Middle frontal gyrus (tissue), 1 donor: ENCODE results near the gene CHST6.
A peak's percentile ranks its signal among the peaks of the same experiment; 100 is the strongest.
"Not testable (repeated sequence)": the region's sequence is repeated elsewhere in the genome, so short reads cannot be mapped to it uniquely, and the experiment has no call there.

Source experiments
- DNase-seq: peaks from one replicate; pipeline ENCODE4 v3.0.0-alpha.2; 2015; ENCODE audit warnings: low spot score; ENCODE audit errors: extremely low spot score

CHST6 gene

DNA sequence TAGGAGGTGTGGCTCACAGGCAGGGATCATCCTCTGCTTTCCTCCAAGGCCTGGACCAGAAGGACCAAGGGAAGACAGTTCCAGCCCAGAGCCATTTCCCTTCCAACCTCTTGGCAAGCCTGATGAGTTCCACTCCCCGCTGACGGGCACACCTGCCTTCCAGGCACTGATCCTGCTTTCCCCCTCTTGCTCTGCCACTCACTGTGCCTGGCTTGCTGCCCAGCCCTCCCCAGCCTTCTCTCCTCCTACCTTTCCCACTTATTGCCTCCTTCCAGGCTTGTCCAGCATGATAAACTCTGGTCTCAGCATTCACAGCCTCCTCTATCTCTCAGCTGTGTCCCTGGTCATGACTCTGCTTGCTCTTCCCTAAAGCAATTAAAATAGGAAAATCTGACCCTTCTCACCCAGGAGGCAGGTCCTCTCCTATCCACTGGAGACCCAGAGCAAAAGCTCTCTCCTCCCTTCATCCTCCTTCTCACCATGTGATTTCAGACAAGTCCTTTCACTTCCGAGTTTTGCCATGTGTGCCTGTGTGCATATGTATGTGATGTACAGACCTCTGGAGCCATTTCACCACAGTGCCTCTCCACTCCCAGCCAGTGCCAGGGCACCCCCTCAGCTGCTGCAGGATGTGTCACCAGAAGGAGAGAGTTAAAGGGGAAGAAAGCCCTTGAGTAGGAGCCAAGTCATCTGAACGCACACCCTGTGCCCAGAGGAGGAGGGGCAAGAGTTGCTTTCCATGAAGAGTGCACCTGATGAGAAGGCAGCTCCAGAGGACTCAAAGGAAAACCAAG, 17.4 kb downstream of the CHST6 start:
- DNase-seq, result no peak

DNA sequence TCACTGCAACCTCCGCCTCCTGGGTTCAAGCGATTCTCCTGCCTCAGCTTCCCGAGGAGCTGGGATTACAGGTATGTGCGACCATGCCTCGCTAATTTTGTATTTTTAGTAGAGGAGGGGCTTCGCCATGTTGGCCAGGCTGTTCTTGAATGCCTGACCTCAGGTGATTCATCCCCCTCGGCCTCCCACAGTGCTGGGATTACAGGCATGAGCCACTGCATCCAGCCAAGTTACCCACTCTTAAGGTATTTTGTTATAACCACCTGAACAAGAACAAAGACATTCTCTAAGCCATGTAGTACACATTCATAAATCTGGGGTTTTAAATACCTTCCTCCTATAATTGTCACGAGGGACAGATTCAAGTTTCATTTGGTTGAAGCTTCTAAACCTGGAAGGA, 18.4 kb downstream of the CHST6 start:
- no peak for DNase-seq

DNA sequence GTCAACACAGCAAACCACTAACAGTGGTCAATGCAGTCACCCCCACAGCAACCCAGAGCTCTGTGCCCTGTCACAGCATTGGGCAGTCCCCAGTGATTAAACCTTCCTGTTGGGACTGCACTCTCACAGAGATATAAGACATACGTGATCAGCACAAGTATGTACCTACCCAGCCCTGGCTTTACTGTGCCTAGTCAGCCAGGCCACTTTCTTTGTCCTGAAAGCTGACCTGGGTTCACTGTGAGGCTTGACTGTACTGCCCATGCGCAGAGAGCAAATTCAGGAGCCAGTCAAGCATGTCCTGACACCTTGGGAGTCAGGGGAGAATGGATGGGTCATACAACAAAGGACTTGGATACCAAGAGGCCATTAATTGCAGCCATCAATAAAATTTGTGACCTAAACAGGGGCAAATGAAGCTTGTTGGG, 19.8 kb downstream of the CHST6 start:
- DNase-seq, result no peak

DNA sequence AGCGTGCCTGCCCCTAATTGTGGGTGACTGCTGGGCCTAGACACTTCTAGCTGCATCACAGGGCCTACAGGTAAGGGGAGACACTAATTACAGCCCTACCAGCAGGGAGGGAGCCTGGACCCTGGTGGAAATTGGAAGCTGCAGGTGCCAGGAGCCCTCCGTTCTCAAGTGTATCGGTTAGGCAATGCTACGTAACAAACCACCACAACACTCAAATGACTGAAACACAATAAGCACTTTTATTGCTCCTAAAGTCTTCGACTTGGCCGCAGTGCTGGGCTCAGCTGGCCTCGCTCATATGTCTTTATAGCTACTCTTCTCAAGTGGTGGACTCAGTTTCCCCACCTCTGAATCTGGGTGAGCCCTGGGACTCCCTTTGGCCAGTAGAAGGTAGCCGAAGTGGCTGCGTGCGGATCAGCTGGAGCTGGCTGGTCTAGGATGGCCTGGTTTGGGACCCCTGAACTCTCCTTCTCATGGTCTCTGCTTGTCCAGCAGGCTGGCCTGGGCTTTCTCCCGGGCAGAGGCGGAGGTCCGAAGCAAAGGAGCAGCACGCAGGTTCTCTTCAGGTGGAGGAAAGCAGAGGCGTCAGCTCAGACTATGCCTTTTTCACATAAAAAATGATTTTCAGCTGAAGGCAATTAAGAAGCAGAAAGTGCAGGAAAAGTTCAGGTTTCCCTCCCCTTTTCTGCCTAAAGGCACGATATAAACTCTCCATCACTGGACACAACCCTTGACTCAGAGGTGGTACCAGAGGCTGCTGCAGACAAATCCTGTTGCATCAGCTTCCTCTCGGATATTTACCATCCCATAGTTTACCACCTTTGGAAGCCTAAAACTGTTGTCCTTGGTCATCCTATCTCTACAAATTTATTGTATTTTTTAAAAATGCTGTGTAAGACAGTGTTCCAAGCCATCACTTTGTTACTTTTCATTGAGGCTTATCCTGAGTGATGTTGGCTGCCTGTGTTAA, 22.0 kb downstream of the CHST6 start:
- no peak for DNase-seq

DNA sequence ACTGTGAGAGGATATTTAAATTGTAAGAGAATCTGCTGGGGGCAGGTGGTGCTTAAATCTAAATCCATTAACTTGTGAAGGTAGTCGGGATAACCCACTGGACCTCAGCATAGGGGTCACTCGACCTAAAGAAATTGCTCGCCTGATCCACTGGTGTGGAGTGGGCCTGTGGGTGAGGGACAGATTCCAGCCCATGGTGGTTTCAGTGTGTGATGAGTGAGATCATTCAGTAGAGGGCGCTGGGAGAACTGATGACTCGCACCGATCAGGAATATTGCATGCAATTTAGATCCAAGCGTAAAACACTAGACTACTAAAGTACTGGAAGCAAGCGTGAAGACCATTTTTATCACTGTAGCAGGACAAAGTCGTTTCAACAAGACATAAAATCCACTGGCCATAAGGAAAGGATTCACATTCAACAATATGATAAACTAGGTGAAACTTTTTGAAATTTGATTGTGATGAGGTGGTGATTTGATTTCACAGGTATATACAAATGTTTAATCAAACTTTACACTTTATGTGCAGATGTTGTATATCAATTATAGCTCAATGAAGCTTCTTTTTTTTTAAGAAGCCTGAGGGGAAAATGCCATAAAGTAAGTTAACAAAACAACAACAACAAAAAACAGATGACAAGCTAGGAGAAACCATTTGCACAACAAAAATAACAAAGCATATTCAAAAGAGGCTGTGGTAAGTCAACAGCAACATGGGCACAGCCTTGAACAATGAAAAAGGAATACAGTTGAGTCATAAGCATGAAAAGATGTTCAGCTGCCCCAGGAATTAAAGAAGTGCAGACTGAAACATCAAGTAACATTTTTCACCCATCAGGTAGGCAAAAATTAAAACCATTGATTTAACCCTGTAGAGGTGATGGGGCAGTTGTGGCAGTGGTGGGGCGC, 23.3 kb downstream of the CHST6 start:
- DNase-seq, result peak; percentile 58

DNA sequence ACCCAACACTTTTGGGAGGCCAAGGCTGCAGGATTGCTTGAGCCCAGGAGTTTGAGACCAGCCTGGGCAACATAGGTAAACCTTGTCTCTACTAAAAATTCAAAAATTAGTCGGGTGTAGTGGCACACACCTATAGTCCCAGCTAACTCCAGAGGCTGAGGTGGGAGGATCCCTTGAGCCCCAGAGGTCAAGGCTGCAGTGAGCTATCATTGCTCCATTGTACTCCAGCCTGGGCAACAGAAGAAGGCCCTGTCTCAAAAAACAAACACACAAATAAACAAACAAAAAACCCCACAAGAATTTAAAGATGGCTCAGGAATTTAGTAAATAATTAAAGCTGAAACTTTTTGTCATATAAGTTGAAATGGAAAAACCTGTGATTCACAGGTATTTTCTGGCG, 28.5 kb downstream of the CHST6 start:
- DNase-seq, result no peak

DNA sequence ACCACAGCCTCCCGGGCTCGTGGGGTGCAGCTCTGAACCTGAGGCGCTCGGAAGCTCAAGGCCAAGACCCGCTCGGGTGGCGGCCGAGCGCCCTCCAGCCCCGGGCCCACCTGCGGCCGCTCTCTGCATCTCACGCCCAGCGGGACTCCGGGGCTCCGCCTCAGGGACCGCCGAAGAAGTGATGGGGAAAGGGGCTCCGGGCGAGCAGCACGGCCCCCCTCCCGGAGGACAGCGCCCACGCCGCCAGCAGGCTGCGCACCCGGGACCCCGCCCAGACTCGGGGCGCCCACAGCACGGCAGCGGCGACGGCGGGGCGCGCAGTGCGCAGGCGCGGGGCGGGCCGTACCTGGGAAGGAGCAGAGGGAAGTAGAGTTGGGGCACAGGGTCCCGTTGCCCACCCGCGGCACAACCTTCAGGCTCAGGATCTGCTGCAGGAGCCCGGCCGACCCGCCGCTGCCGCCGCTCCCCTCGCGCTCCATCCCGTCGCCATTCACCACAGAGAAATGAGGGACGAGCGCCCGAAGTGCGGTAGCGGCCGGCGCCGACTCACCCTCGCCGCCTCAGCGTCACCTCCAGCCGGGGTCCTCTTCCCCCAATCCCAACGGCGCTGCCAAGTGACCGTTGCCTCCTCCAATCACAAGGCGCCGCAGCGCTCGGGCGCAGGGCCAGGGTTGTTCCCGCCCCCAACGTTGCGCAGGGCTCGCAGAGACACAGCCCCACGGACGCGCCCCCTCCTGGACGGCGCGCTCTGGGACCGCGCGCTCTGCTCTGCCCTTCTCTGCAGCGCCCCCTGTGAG, 30.9 kb downstream of the CHST6 start, which contains the start of gene TMEM170A:
TMEM170A (minus strand) TSS at position 568 of the 797 bp plus-strand sequence; CDS start at position 479, 89 bp downstream.
- peak; percentile 99 for DNase-seq

DNA sequence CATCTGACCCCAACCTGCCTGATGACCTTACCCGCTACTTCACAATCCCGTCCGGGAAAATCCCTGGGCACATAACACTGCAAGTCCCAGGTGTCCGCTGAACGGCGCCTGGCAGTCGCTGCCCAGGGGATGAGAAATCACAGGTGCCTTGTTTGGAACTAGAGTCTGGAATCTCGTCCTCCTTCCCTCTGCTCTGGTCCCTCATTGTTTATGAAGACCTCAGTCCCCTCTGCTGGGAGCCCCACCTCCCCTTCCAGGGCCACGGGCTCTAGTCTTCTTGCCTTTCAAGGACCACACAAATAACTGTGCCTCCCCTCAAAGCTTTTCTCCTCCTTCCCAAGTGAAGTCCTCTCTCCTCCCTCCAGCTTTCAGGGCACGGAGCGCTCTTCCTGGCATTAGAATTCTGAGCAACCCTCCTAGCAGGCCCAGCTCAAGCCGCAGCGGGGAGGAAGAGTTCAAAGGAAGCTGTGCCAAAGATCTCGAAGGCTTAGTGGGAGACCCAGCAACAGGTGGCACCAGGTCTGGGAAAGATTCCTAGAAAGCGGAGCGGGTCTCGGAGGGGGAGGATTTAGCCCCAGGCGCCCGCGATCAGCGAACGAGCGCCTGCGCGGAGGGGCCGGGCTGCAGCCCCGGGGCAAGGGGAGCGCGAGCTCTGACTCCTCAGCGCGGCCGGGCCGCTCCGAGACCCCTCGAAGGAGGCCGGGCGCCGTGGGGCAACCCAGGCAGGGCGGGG, 31.7 kb downstream of the CHST6 start:
- not testable (repeated sequence) for DNase-seq

DNA sequence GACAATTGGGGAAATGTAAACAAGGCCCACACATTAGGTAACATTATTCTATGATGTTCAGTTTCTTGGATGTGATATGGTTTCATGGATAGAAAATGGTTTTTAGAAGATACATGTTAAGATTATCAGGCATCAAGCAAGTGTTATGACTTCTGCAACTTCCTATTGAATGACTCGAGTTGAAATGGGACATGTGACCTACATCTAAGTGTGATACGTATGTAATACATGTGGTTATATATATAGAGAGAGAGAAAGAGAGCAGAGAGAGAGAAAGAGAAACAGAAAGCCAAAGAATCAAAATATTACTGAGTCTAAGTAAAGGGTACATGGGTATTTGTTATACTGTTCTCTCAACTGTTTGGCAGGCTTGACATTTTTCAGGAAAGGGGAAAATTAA, 32.4 kb downstream of the CHST6 start:
- no peak for DNase-seq

DNA sequence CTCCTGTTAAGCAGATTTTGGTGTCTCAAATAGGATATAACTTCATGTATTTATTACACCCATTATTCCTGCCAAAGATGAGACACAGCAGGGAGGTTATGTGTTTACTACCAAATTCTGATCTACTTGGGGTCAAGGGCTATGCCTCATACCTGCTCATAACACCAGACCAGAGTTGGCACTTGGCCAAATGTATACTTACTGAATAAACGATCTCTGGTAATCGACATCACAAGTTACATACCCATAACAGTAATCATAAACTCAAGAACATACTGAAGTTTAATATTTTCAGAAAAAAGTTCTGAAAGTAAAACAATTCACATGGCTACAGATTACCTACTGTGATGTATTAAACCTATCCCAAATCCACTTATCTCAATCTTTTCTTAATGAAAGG, 33.7 kb downstream of the CHST6 start:
- DNase-seq, result no peak

DNA sequence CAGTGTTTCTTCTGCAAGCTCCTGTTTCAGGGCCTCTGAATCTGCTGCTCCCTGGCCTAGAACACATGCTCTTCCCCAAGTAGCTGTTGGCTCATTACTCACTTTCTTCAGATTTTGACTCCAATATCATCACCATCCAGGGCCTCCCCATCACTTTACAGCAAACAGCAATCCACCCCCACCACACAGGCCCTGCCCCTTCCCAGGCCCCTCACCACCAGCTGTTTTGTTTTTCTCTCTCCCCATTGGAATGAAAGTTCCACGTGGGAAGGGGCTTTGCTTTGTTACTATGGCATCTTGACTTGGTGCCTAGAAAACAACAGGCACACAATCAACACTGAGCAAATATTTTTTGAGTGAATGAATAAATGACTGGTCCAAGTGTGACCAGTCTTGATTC, 34.8 kb downstream of the CHST6 start:
- no peak for DNase-seq

DNA sequence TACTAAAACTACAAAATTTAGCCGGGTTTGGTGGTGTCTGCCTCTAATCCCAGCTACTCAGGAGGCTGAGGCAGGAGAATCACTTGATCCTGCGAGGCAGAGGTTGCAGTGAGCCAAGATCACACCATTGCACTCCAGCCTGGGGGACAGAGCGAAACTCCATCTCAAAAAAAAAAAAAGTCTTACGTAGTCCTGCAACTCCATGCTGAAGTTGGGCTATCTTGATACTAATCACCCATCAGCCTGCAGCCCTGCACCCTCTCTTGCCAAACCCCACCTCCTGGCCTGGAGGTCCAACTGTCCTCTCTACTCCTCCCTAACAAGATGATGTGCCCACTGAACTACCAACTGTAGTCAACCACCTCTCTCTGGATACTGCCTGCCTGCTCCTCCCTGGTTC, 35.5 kb downstream of the CHST6 start:
- DNase-seq, result no peak

DNA sequence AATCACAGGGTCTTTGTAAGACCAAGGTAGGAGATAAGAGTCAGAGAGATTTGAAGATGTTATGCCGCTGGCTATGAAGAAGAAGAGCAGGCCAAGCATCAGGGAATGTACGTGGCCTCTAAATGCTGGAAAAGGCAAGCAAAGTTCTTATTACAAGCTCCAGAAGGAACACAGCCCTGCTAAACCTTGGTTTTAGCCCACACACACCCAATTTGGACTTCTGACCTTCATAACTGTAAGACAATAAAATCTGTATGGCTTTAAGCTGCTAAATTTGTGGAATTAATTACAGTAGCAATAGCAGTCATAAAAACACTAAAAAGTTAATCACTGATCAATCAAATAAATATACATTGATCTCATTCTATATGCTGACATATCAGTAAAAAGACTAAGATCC, 36.8 kb downstream of the CHST6 start:
- DNase-seq, result no peak

DNA sequence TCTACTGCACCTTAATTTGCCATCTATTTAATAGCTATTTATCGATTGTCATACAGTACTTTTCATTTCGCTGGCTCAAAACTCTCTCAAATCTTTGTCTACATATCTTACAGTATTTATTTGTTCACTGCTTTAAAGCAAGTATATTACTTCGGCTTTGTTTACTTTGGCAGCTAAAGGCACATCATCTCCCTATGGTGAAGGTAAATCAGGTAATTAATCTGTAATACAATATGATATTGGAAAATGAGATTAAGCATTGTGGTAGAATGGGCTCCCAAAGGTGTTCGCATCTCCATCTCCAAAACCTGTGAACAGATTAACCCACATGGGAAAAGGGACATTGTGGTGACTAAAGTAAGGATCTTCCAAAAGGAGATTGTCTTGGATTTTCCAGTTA, 37.2 kb downstream of the CHST6 start:
- no peak for DNase-seq

DNA sequence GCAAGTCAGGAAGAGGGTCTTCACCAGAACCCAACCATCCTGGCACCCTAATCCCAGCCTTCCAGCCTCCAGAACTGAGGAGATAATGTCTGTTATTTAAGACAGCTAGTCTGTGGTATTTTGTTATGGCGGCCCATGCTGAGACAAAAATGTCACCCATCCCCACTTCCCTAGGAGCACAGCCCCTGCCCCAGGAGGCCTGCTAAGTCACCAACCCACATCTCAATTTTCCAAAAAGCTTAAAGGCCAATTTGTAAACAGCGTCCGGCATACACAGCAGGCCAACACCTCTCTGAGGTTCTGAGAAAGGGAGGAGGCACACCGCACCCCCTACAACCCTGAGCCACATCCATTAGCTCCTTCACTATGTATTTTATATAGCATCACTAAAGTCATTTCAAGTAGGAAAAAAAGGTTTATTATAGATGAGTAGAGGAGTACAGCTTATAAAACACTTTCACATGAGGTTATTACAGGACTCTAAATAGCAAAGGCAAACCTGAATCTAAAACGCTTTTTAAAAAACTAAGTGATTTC, 37.7 kb downstream of the CHST6 start:
- no peak for DNase-seq

DNA sequence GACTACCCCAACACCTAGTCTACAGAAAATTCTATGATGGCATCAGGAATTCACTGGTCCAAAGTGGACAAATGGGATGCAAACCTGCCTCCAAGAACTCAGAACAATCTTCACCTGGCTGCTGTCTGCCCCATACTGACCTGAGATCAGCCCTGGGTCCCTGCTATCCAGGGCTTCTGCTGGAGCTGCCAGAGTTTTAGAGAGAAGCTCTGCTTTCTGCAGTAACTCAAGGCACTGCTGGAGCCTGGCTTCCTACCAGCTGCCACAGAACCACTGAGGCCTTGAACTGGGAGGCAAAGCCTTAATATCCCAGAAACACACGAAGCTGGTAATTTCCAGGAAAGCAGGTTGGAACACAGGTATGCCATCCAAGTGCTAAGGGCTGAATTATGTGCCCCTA, 38.3 kb downstream of the CHST6 start:
- DNase-seq, result no peak

DNA sequence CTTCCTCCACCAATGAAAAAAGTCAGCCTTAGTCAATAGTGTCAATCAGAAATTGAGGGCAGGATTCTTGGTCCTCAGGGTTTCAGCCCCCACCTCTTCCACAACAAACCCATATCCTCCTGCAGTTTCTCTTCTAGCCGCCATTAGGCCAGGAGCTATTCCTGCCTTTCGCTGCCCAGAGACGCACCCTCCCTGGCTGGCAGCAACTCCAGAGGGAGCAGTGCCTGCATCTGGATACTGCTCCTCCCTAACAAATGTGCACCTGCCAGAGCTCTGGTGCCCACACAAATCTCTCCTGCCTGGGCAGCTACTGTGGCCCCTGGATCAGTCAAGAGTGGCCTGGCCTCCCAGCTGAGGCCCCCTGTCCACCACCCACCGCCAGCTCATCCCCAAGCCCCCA, 38.8 kb downstream of the CHST6 start:
- not testable (repeated sequence) for DNase-seq

DNA sequence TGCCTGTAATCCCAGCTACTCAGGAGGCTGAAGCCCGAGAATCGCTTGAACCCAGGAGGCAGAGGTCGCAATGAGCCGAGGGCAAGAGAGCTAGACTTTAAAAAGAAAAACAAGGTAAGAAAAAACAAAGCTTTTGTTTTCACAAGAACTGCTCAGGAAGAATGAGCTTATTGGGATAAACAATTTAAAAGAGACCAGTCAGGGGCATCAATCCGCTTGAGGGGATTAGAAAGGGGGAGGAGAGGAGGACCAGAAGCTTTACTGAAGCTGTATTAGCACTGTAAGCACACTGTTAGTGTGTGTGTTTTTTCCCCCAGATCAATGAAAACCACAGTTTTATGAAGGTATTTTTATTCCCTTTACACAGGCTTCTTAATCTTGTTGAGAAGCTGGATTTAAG, 39.6 kb downstream of the CHST6 start:
- no peak for DNase-seq

DNA sequence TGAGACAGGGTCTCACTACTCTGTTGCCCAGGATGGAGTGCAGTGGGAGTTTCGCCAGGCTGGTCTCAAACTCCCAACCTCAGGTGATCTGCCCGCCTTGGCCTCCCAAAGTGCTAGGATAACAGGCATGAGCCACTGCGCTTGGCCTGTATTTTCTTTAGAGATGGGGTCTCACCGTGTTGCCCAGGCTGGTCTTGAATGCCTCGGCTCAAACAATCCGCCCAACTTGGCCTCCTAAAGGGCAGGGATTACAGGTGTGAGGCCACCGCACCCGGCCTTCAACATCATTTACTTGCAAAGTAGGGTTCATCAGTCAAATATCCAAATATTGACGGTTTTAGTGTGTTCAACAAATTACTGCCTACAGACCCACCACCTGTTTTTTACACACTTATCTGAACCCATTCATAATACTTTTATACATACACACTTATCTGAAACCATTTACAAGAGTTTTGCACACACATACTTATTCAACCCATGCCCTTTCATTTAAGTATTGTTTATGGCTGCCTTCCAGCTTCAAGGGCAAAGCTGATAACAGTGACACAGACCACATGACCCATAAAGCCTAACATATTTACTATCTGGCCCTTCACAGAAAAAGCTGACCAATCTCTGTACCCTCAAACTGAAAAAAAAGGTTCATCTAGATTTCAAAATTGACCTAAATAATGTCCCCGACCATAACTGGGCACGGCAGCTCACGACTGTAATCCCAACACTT, 42.6 kb downstream of the CHST6 start:
- DNase-seq, result no peak
